Measurements from ENCODE around the gene ITIH5. TPM values are rescaled to one million over a fixed set of nuclear protein-coding genes. Genes with fewer than 3 reads are reported as not detected.

Gene ITIH5
- polyA plus RNA-seq, 12 donors: 37.9 to 70.7 (median 47.4) TPM; not detected in 1

GRCh38 chr10:7551289-7551688, 115.5 kb downstream of the ITIH5 start:
- DNase-seq: no peak

GRCh38 chr10:7550013-7550412, 116.8 kb downstream of the ITIH5 start:
- DNase-seq: no peak

DNA sequence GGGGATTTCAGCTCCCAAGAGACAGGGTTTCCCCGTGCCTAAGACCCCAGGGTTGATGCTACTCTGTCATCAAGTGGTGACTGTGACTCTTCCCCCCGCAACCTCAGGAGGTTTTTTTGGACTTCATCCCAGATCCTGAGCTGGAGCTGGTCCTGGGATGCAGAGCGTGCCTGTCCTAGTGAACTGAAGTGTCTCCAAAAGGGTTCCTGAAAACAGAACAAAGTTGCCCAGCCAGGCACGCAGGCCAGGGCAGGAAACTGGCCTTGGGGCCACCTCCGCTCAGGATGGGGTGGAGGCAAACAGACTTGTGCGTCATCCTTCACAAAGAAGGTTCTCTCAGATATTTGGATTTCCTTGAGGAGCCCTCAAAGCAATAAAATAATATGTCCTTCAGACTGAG, 118.9 kb downstream of the ITIH5 start:
- DNase-seq: no peak

GRCh38 chr10:7547206-7547605, 119.6 kb downstream of the ITIH5 start:
- DNase-seq: peak; percentile 88

- DNase-seq: no peak
These were observed 120.3 kb downstream of the ITIH5 start for GRCh38 chr10:7546385-7546967.

- no peak for DNase-seq
These were observed 121.0 kb downstream of the ITIH5 start for GRCh38 chr10:7545792-7546191.

DNA sequence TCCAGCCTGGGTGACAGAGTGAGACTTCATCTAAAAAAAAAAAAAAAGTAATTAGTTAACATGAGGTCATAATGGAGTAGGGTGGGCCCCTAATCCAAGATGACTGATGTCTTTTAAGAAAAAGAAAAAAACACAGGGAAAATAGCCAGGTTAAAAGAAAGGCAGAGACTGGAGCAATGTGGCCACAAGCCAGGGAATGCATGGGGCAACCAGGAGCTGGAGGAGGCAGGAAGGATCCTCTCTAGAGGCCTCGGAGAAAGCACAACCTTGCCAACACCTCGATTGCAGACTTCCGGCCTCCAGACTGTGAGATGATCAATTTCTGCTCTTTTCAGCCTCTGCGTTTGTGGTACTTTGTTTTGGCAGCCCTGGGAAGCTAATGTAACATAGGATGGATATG, 121.5 kb downstream of the ITIH5 start:
- no peak for DNase-seq

- no peak for DNase-seq
These were observed 122.6 kb downstream of the ITIH5 start for GRCh38 chr10:7544203-7544602.

DNA sequence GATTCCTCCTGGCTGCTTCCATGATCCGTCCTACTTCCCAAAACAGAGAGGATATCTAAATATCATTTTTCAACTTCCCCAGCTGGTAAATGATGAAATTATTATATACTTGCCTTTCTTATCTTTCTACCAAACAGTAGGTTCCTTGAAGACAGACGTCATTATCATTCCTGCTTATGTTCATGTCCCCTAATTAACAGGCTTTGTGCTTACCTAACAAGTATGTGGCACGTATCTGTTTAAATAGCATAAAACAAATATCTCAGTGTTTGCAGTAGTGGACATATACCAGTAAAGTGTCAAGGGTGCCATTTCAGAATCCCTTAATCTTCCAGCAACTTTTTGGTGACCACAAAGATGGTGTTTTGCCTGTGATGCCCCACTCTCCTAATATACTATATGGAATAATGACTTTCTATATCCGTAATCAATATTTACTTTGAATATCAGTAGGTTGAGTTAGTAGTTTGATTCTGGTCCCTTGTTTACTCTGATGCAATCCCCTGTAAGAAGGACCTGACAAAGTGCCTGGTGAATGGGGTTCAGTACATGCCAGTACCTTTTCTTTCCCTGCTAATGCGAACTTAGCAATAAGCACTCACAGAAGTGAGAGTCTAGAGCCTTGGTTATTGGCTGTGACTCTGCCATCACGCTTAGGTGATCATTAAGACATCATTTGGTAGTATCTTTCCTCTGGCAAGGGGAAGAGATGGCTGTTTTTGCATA, 124.4 kb downstream of the ITIH5 start:
- no peak for DNase-seq

GRCh38 chr10:7541137-7542087, 125.4 kb downstream of the ITIH5 start:
- DNase-seq: peak; percentile 88

GRCh38 chr10:7538970-7539654, 127.7 kb downstream of the ITIH5 start:
- DNase-seq: no peak

DNA sequence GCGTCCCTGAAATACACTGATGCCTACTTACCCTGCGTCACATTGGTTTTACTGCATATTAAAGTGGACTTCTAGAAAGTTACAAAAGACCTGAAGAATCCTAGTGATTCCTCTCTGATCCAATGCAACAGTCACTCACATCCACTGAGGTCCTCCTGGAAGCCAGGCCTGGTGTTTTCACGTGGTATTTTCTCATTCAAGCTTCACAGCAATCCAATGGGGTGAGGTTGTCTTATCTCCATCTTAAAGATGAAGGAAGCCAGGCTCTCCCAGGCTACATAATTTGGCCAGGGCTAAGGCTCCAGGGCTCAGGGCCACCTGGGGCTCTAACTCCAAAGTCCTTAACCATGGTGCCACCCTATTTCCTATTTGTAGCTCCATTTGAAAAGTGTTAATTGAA, 129.6 kb downstream of the ITIH5 start:
- DNase-seq: no peak

GRCh38 chr10:7534480-7534852, 132.3 kb downstream of the ITIH5 start:
- no peak for DNase-seq

DNA sequence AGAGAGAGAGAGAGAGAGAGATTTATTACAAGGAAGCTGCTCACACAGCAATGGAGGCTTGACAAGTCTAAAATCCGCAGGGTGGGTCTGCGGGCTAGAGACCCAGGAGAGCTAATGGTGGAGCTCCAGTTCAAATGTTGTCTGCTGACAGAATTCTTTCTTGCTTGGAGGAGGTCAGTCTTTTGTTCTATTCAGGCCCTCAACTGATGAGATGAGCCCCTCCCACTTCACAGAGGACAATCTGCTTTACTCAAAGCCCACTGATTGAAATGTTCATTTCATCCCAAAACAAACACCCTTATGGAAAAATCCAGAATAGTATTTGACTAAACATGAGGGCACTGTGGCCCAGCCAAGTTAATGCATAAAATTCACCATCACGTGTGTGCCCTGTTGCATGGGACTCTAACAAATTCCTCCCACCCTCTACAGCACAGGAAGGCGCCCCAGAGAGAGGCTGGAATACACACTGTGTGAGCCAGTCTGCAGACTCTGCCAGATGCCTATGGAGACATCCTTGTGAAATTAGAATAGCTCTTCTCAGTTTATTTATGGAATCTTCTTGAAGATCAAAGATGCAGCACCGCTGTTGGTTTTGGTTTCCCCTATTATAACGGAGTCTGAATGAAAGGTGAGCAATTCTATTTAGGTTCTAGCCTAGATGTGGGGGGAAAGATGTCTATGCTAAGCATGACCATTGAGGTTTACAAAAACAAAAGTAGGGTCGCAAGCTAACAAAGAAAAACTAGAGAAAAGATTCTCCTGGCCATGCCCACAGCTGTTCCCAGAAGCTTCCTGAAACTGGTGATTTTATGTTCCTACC, 132.9 kb downstream of the ITIH5 start:
- DNase-seq: no peak

- DNase-seq: no peak
These were observed 133.9 kb downstream of the ITIH5 start for GRCh38 chr10:7532723-7533498.

GRCh38 chr10:7529638-7530037, 137.1 kb downstream of the ITIH5 start:
- DNase-seq: no peak

DNA sequence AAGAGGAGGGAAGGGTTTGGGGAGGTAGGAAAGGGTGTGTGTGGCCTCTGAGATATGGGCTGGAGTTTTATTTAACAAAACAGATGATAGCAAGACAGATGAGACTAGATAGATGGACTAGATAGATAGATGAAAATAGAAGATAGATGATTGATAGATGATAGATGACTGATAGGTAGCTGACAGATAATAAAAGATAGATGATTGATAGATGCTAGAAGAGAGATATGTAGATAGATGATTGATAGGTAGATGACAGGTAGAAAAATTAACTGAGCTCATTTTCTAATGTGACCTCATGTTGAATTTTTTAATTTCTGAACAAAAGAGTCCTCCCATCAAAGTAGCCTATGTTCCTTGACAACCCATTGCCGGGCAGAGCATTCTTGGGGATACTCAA, 139.3 kb downstream of the ITIH5 start:
- DNase-seq: no peak

- no peak for DNase-seq
These were observed 140.8 kb downstream of the ITIH5 start for GRCh38 chr10:7526017-7526400.

GRCh38 chr10:7525314-7526016, 141.3 kb downstream of the ITIH5 start:
- DNase-seq: peak; percentile 90

DNA sequence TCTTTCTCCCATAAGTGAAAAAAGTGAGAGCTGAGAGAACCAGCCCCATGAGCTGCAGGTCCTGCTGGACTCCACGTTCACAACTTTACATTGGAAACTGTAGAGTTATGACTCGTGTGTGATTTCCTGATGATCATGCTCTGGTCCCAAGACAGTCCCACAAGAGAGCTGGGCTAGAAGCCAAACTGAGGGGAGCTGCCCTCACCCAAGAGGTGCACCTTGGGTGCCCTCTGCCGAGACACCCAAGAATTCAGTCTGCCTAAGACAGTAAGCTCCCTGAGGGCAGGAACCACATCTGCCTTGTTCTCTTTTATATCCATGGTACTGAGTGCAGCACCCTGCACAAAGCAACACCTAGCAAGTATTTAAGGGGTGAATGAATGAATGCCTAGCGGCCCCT, 143.1 kb downstream of the ITIH5 start:
- DNase-seq: no peak
